Epidermal melanocyte (primary cell): ENCODE measurements around the gene RNF2.
"Not testable (repeated sequence)": the region's sequence is repeated elsewhere in the genome, so short reads cannot be mapped to it uniquely, and the experiment has no call there.

Experiments used
- DNase-seq: peaks from one replicate; pipeline ENCODE4 v3.0.0; 2011; ENCODE audit warnings: low spot score; ENCODE audit not compliant: insufficient read length

Gene RNF2

GRCh38 chr1:185044981-185045813, at the start of gene RNF2:
RNF2 (plus strand) TSS chr1:185045558; CDS start chr1:185087554, 41,996 bp downstream.
- peak; percentile 83 for DNase-seq

- DNase-seq, result not testable (repeated sequence)
These were observed 45.4 kb upstream of the RNF2 start for GRCh38 chr1:184999974-185000373.

GRCh38 chr1:185001312-185001880, 44.0 kb upstream of the RNF2 start:
- DNase-seq, result not testable (repeated sequence)

- no peak for DNase-seq
These were observed 36.5 kb upstream of the RNF2 start for GRCh38 chr1:185008838-185009237.

- no peak for DNase-seq
These were observed 35.0 kb upstream of the RNF2 start for GRCh38 chr1:185010361-185010760.

- no peak for DNase-seq
These were observed 30.4 kb upstream of the RNF2 start for GRCh38 chr1:185014941-185015340.

- no peak for DNase-seq
These were observed 29.7 kb upstream of the RNF2 start for GRCh38 chr1:185015631-185016030.

- DNase-seq, result no peak
These were observed 28.5 kb upstream of the RNF2 start for GRCh38 chr1:185016880-185017279.

- DNase-seq, result no peak
These were observed 28.0 kb upstream of the RNF2 start for GRCh38 chr1:185017338-185017737.

- no peak for DNase-seq
These were observed 27.4 kb upstream of the RNF2 start for GRCh38 chr1:185017966-185018365.

GRCh38 chr1:185027252-185027882, 18.0 kb upstream of the RNF2 start:
- DNase-seq, result no peak

- no peak for DNase-seq
These were observed 11.7 kb upstream of the RNF2 start for GRCh38 chr1:185033686-185034085.

- DNase-seq, result no peak
These were observed 10.1 kb upstream of the RNF2 start for GRCh38 chr1:185035258-185035657.

- no peak for DNase-seq
These were observed 6.5 kb upstream of the RNF2 start for GRCh38 chr1:185038813-185039376.

GRCh38 chr1:185039726-185040407, 5.5 kb upstream of the RNF2 start:
- DNase-seq, result no peak

GRCh38 chr1:185040408-185040735, 5.0 kb upstream of the RNF2 start:
- no peak for DNase-seq

- DNase-seq, result no peak
These were observed 3.6 kb upstream of the RNF2 start for GRCh38 chr1:185041742-185042141.

- DNase-seq, result no peak
These were observed 2.6 kb upstream of the RNF2 start for GRCh38 chr1:185042737-185043136.

GRCh38 chr1:185044387-185044786, 971 bp upstream of the RNF2 start:
- no peak for DNase-seq

GRCh38 chr1:185045814-185046492, 595 bp downstream of the RNF2 start:
- peak; percentile 46 for DNase-seq

GRCh38 chr1:185046668-185047067, 1.3 kb downstream of the RNF2 start:
- DNase-seq, result no peak
